ENCODE measurements around the gene LDLRAD1. TPM values are rescaled to one million over a fixed set of nuclear protein-coding genes. Genes with fewer than 3 reads are reported as not detected.

The LDLRAD1 gene
- total RNA-seq, 1 experiment from 2014 or later = 0.30 TPM

GRCh38 chr1:54009406-54009805 lies 8.6 kb downstream of the LDLRAD1 start:
- ChIA-PET CTCF (no interaction called here), RAD21 (ENCODE audit: low non-redundant PET in 1 of 2, low total read pairs in 2 of 2, uncharacterized antibody in 2 of 2, unreplicated experiment in 2 of 2) (no interaction called here), POLR2A (no interaction called here)
- Histone ChIP-seq H3K4me3 (replicated peaks in 1 of 2; ENCODE audit: low read depth in 1 of 2, low read length in 2 of 2) (no peak overlapping the region), H3K36me3 (ENCODE audit: control insufficient read depth in 1 of 2, insufficient read depth in 2 of 2, low read length in 2 of 2) (no peaks in the 10 kb centered on the region), H3K9me2 (ENCODE audit: insufficient read depth) (no peaks in the 10 kb centered on the region), H3K27ac (ENCODE audit: low read depth, low read length) (no peak overlapping the region), H3K79me2 (ENCODE audit: insufficient read depth, low read length) (no peaks in the 10 kb centered on the region), H2AFZ (ENCODE audit: low read depth, low read length, poor library complexity, severe bottlenecking) (no peak overlapping the region), H3K4me1 (ENCODE audit: control insufficient read depth in 1 of 2, insufficient read depth in 2 of 2, low read length in 2 of 2) (peaks cover under 1 to 4% of the 10 kb centered on the region in 2 experiments; a peak in 2 of 4 replicates), H3K9me3 (ENCODE audit: control insufficient read depth in 1 of 2, insufficient read depth in 1 of 2, low read depth in 1 of 2, low read length in 2 of 2) (no peaks in the 10 kb centered on the region), H3K27me3 (ENCODE audit: insufficient read depth, low read length) (no peaks in the 10 kb centered on the region), H3K9ac (ENCODE audit: low read length) (no peak overlapping the region), H3K4me2 (ENCODE audit: low read length) (no peak overlapping the region), H4K20me1 (ENCODE audit: insufficient read depth) (no peaks in the 10 kb centered on the region)
- TF ChIP-seq ELF1 (IDR thresholded peaks at IDR 0.05; ENCODE audit: borderline replicate concordance, low read depth) (no peak), EGR1 (IDR thresholded peaks at IDR 0.05; ENCODE audit: low read depth) (no peak), SP1 (IDR thresholded peaks at IDR 0.05; ENCODE audit: low read depth) (no peak), CBX3 (IDR thresholded peaks at IDR 0.05; ENCODE audit: low read depth) (no peak), RAD21 (IDR thresholded peaks at IDR 0.05; ENCODE audit: low read depth) (no peak), JUND (IDR thresholded peaks at IDR 0.05) (no peak), ZFX (IDR thresholded peaks at IDR 0.05) (no peak)
- TF ChIP-seq, protein P1, sequence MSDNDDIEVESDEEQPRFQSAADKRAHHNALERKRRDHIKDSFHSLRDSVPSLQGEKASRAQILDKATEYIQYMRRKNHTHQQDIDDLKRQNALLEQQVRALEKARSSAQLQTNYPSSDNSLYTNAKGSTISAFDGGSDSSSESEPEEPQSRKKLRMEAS (IDR thresholded peaks at IDR 0.05) = no peak
- TF ChIP-seq, protein P2, sequence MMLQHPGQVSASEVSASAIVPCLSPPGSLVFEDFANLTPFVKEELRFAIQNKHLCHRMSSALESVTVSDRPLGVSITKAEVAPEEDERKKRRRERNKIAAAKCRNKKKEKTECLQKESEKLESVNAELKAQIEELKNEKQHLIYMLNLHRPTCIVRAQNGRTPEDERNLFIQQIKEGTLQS (IDR thresholded peaks at IDR 0.05) = no peak
- TF ChIP-seq, protein P3, sequence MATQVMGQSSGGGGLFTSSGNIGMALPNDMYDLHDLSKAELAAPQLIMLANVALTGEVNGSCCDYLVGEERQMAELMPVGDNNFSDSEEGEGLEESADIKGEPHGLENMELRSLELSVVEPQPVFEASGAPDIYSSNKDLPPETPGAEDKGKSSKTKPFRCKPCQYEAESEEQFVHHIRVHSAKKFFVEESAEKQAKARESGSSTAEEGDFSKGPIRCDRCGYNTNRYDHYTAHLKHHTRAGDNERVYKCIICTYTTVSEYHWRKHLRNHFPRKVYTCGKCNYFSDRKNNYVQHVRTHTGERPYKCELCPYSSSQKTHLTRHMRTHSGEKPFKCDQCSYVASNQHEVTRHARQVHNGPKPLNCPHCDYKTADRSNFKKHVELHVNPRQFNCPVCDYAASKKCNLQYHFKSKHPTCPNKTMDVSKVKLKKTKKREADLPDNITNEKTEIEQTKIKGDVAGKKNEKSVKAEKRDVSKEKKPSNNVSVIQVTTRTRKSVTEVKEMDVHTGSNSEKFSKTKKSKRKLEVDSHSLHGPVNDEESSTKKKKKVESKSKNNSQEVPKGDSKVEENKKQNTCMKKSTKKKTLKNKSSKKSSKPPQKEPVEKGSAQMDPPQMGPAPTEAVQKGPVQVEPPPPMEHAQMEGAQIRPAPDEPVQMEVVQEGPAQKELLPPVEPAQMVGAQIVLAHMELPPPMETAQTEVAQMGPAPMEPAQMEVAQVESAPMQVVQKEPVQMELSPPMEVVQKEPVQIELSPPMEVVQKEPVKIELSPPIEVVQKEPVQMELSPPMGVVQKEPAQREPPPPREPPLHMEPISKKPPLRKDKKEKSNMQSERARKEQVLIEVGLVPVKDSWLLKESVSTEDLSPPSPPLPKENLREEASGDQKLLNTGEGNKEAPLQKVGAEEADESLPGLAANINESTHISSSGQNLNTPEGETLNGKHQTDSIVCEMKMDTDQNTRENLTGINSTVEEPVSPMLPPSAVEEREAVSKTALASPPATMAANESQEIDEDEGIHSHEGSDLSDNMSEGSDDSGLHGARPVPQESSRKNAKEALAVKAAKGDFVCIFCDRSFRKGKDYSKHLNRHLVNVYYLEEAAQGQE (IDR thresholded peaks at IDR 0.05; ENCODE audit: low read depth) = no peak
- intact Hi-C loops (cut with micrococcal nuclease) = no loop called here
- DNase-seq (ENCODE audit: low read depth, low spot score) = no peak
- ATAC-seq = no peak
- BruUV-seq (replicated peaks) = no TSS peak

Data from HCT116 (cell line).